ENCODE data around the gene CNKSR3.

The CNKSR3 gene

DNA sequence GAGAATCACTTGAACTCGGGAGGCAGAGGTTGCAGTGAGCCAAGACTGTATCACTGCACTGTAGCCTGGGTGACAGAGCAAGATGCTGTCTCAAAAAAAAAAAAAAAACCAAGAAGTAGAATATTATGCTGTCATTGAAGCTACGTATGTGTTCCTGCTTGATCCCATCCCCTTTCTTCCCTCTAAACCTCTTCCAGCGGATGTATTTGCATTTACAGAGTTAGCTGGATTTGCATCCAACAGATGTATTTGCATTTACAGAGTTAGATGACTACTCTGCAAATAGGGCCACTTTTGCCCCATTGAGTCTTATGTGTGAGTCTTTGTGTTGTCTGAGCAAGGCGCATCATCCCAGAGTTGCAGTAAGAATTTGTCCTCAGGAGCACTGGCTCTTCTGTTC lies 128.9 kb downstream of the CNKSR3 start:
- no peak for DNase-seq (ENCODE audit: low spot score)

DNA sequence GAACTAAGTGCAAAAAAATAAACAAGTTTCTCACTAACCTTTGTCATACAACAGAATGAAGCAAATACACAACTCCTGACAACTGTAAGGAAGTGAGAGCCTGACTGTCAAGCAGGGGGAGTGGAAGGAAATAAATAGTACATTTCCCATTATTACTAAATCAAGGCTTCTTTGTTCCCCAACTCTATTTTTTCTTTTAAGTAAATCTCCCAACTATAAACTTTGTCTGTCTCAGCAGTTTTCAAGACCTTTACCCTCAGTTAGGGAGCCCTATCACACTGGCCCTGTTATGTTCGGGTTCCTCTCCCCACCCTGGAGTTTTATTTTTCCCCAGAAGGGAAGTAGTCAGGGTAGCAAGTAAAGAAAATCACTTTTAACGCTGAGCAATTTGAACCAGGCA lies 129.7 kb downstream of the CNKSR3 start:
- no peak for DNase-seq (ENCODE audit: low spot score)

DNA sequence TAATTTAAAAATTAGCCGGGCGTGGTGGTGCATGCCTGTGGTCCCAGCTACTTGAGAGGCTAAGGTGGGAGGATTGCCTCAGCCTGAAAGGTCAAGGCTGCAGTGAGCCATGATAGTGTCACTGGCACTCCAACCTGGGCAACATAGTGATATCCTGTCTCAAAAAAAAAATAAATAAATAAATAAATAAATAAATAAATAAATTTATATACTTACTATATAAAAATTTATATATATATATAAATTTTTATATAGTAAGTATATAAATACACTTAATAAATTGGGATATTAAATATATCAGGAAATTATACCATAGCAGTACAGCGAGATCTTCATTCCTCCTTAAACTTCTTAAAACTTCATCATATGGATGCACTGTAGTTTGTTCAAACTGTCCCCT lies 130.9 kb downstream of the CNKSR3 start:
- no peak for DNase-seq (ENCODE audit: low spot score)

DNA sequence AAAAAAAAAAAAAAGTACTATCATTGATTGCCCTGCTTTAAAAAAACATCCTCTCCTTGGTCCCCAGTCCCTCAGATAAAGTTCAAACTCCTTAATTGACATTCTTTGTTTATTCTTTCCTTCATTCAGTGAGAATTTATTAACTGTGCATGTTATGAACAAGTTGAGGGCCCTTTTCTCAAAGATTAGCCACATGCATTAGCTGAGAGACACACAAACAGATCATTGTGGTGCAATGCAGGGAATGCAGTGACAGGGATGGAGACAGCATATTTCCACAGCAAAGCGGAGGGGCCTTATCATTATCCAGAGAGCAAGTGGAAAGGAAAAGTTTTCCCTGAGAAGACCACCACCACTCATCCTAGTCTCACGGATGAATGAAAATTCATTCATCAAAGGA lies 132.0 kb downstream of the CNKSR3 start:
- DNase-seq (ENCODE audit: low spot score): no peak

DNA sequence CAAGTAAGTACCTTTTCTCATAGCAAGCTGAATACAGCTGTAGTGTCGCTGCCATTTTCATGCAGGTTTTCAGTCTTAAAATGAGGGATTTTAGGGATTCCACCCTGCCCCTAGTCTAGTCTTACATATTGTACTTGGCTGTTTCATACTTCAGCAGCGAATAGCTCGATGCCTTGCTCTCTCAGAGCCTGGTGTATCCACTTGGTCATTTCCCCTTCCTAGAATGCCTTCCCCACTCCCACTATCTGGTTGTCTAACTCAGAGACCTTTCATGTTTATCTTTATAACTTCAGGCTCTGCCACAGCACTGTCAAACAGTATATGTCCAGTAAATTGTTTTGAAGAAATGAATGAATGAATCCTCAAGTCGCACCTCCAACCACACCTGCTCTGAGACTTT lies 132.8 kb downstream of the CNKSR3 start:
- DNase-seq (ENCODE audit: low spot score): no peak

DNA sequence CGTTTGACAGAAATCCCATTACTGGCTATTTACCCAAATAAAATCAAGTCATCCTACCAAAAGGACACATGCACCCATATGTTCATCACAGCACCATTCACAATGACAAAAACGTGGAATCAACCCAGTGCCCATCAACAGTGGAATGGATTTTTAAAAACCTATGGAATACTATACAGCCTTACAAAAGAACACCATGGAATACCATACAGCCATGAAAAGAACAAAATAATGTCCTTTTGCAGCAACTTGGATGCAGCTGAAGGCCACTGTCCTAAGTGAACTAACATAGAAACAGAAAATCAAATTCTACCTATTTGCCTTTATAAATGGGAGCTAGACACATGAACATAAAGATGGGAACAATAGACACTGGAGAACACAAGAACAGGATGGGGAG lies 136.5 kb downstream of the CNKSR3 start:
- DNase-seq (ENCODE audit: low spot score): no peak

DNA sequence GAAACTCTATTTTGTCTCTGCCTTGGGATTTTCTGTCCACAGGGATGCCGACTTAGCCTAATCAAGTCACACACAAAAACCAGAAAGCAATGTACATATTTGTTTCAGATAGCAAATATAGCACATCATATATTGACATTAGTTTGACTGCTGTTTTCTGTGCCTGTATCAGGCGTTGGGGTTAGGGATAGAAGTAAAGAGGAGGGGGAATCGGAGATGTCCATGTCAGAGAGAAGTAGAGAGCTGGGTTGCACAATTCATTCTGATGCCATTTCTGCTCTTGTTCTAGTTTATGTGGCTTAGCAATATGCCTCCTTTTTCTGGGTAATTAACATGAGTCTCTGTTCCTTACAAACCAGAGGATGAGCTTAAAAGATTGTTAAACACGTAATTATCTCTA lies 139.2 kb downstream of the CNKSR3 start:
- DNase-seq (ENCODE audit: low spot score): no peak

DNA sequence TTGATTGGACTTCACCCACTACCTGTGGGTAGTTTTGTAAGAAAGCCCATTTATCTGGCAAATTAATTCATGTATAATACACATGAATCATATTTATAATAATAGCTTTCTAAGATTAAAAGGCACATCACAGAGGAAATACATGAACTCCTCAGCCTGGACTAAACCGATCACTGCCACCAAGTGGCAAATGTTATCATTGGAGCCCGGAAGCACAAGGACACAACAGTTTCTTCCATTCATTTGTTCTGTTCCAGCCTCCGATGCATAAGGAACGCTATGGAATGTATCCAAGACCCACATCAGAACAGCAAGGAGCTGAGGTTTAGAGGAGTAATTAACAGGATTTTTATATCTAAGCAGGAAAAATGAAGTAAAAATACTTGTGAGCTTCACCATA lies 139.9 kb downstream of the CNKSR3 start:
- DNase-seq (ENCODE audit: low spot score): peak; percentile 33

DNA sequence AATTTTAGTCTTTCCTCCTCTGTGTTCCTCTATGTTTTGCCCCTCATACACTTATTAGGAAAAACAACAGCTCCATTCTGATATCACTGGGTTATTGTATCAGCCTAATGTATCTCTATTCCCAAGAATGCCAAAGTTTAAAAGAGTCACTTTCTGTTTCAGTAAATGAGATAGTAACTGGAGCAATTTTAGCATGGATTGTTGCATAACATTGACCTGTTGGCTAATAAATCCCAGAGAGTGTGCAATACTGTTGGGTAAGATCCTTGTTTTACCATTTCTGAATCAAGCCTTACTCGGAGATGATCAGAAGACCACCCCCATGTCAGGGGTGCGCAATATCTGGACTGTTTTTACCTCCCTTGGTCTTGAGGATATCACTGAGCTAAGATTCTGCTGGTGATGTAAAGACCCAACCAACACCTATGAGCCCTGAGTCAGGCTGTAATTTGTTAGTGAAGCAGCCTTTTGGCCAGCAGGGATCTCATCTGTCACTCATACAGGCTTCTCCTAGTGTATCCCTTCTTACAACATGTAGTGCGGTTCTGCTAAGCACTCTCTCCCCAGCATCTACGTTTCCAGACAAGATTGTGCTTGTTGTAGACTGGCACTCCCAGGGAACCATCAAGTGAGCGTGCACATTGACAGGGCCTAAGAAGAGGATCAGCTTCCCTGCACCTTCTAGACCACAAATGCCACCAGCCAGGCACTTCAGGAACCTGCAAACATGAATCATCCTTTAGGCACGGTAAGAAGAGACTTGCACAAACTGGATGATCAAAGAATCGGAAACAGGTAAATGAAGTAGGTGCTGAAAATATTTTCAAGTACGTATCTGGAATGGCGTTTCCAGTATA lies 142.4 kb downstream of the CNKSR3 start:
- DNase-seq (ENCODE audit: low spot score): no peak

DNA sequence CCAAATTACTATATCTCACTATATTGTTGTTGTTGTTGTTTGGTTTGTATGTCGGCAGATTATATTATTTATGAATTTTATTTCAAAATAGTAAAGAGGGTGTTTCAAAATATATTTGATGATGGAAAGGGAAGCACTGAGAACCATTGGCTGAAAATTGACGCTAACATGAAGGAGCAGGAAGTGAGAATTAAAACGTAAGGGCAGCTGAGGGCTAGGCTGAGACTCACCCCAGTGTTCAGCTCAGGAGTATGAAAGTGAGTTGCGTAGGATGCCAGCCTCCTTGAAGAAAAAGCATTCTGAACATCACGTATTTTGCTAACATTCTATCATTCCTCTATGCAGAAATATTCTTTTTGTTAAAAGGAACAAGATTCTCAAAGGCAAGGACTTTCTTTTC lies 143.1 kb downstream of the CNKSR3 start:
- no peak for DNase-seq (ENCODE audit: low spot score)

DNA sequence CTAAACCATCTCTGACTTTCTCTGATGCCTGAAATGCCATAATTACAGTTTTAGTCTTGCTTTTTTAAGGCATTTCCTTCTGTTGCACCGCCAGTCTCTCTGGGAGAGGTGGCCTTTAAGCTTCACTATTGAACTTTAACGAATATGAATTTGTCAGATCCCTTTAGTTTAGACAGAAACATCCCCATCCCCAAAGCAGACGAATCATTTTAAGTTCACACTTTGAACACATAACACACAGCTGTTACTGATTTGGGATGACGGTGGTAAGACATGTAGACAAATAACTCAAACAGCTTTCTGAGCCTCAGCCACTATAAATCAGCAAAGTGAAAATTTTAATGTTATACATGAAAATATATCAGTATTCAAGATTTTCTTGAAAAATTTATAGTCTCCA lies 146.7 kb downstream of the CNKSR3 start:
- DNase-seq (ENCODE audit: low spot score): no peak

DNA sequence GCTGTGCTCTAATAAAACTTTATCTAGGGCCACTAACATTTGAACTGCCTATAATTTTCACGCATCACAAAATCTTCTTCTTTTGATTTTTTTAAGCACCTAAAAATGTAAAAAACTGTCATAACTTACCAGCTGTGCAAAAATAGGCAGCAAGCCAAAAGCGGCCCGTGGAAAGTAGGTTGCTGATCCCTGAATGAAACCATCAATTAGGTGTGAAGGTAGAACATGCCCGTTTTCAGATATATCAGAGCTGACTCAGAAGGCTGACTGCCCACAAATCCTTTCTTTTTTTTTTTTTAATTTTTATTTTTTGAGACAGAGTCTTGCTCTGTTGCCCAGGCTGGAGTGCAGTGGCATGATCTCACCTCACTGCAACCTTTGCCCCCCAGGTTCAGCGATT lies 149.0 kb downstream of the CNKSR3 start:
- DNase-seq (ENCODE audit: low spot score): no peak

DNA sequence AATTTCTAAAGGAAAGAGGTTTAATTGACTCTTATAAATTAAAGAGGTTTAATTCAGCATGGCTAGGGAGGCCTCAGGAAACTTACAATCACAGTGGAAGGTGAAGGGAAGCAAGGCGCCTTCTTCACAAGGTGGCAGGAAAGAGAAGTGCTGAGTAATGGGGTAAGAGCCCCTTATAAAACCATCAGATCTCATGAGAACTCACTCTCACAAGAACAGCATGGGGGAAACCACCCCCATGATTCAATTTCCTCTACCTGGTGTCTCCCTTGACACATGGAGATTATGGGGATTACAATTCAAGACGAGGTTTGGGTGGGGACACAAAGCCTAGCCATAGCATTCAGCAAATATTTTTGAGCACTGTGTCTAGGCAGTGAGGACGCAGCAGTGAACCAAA lies 150.0 kb downstream of the CNKSR3 start:
- DNase-seq (ENCODE audit: low spot score): no peak

DNA sequence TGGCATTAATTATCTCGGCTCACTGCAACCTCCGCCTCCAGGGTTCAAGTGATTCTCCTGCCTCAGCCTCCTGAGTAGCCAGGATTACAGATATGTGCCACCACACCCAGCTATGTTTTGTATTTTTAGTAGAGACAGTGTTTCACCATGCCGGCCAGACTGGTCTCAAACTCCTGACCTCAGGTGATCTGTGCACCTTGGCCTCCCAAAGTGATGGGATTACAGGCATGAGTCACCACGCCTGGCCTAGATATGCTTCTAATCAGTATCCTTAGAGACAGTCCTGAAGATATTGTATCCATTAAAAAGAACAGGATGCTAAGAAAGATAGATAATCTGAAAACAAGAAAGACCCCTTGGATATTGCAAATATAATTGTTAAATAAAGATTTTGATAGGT lies 150.8 kb downstream of the CNKSR3 start:
- no peak for DNase-seq (ENCODE audit: low spot score)

DNA sequence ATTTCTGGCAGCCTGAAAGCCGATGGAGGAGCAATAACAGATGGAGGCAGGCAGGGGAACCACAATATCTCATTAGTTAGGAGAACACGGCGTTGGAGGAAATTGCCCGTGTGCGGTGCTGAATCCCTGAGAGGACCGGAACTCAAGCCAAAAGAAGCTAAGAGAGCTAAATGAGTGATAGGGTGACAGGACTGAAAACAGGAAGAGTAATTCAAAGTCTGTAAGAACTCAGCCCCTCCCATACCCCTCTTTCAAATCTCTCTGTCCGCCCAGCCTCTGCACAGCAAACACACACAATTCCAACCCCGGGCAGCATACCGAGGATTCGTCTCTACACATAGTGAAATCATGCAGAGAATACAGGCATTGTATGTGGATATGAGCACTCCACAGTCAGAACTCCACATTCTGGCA lies 151.3 kb downstream of the CNKSR3 start:
- DNase-seq (ENCODE audit: low spot score): no peak

DNA sequence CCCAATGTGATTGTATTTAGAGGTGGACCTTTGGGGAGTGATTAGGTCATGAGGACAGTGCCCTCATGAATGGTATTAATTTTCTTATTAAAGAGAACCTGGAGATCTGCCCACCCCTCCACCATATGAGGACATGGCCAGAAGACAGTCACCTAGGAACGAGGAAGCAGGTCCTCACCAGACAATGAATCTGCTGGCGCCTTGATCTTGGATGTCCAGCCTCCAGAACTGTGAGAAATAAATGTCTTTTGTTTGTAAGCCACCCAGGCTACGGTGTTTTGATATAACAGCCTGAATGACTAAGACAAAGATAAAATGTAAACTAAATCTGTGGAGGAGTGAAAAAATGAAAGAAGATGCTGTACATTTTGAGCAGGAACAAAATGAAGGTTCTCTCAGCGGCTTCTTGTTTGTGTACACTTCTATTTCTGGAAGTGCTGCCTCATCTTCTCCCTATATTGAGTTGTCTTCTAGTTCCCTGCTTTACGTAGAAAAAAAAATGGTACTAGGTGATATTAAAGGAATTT lies 152.4 kb downstream of the CNKSR3 start:
- DNase-seq (ENCODE audit: low spot score): no peak

DNA sequence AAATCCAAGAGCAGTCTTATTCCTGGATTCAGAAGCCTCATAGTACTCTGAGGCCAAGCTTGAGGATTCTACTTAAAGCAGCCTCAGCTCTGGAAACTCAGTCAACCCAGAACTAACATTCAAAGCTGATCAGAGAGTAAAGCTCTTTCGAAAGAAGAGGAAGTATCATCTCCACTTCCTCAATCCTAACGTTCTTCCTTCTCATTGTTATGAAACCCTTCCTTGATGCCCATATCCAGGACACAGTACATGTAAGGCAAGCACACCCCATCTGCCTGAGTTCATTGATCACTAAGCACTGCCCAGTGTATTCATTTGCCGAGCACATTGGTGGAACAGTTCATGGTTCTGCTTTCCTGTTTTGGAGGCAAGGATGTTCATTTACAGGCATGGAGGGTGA lies 153.8 kb downstream of the CNKSR3 start, which contains the start of gene IPCEF1:
IPCEF1 (minus strand) TSS at position 114 of the 400 bp plus-strand sequence. CDS start 90,856 bp downstream, outside the sequence.
- DNase-seq (ENCODE audit: low spot score): no peak

DNA sequence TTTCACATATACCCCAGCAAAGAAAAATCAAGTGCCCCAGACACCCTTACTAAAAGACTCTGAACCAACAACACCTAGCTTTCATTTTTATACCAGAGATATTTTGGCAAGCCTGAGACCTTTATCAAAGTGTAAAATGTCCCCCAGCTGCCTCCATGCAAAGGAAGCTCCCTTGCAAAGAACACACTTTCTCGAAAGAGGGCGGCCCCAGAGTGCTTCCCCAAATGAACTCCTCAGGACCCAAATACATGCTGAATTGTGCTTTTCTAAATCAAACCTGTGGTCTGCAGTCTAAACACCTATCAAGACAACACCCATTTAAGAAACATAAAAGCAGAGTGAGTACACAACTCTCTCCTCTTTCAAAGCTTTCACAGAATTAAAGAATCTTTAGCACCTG lies 154.4 kb downstream of the CNKSR3 start:
- DNase-seq (ENCODE audit: low spot score): no peak

DNA sequence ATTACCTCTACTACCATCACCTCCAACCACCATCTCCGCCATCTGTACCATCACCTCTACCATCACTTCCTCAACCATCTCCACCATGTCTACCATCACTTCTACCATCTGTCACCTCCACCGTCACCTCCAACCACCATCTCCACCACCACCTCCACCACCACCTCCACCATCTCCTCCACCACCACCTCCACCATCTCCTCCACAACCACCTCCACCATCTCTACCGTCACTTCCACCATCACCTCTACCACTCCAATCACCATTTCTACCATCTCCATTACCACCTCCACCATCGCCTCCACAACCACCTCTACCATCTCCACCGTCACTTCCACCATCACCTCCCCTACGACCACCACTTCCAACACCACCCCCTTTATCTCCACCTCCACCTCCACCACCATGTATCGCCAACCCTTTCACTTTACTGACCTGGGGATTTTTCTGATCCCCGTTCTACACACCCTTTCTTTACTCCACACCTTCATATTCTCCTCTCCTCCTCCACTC lies 156.2 kb downstream of the CNKSR3 start:
- DNase-seq (ENCODE audit: low spot score): no peak

DNA sequence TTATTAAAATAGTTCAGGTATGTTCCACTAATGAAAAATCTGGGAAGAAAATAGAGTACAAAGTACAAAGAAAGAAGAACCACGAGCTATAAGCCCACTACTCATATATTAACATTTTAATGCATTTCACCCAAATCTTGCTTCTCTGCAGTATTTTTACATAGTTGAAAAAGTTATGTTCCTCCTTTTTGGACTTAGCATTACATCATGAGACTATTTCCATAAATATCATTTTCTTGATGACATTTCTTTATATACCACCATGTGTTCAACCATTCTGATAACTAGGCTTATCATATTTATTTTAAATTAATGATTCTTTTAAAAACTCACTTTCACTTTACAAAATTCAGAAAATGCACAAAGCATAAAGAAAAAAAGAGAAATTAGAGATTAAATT lies 156.9 kb downstream of the CNKSR3 start:
- DNase-seq (ENCODE audit: low spot score): no peak

DNA sequence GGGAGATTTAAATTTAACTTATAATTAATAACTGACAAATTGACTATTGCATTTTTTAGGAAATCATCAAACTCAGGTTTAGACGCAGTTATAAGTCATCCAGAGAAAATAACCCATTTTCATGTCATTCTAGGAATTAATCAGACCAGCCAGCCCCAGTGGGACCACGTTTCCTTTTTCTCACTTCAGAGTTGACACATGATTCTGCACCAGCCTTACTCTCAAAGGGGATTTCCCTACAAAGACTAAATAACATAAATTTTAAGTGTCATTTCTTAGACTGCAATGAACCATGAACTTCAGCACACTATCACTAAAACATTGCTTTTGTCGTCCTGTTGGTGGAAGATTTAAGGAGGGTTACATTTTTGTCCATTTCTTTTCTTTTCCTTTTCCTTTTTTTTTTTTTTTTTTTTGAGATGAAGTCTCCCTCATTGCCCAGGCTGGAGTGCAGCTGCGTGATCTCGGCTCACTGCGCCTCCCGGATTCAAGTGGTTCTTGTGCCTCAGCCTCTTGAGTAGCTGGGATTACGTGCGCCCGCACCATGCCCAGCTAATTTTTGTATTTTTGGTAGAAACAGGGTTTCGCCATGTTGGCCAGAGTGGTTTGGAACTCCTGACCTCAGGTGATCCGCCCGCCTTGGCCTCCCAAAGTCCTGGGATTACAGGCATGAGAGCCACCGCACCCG lies 157.4 kb downstream of the CNKSR3 start:
- no peak for DNase-seq (ENCODE audit: low spot score)

DNA sequence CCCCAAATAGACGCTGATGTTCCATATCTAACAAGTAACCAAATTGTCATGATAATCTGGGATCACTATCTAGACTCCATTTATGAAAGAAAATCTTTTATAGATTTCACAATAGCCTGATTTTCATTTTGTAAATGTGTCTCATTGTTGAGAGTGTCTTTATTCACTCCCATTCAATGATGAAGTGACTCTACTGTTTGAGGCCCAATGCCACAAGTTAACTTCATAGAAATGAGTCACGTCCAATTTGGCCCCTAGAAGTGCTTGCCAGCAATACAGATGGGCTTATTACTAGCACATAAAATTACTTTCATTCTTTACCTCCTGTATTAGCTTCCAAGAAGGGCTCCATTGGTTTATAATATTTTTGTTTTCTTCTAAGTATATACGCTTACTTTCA lies 160.2 kb downstream of the CNKSR3 start:
- DNase-seq (ENCODE audit: low spot score): no peak

DNA sequence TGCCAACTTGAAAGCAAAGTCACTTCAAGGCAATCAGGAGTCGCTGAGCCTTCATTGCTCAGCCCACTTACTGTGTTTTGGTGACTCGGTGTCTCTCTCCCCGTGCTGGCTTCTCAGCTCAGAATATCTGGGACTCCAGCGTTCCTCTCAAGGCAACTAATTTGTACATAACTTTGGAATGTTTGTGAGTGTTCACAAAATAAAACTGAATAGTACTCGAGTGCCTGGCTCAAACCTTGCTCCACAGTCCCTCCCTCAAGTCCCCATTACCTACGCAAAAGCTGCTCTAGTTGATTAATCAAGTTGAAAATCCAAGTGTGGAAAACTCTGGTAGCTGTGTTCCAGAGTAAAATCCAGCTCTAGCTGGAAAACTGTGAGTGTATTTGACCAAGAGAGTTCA lies 162.5 kb downstream of the CNKSR3 start:
- DNase-seq (ENCODE audit: low spot score): no peak

Data from GM03348 (cell line).